ENCODE results near the gene IRAG1. TPM values are rescaled to one million over a fixed set of nuclear protein-coding genes. Genes with fewer than 3 reads are reported as not detected.

Gene IRAG1
- total RNA-seq, 6 experiments from 2014 or later = 1.2 to 2.3 (median 1.4) TPM

- no peak for DNase-seq
- intact Hi-C loops (cut with DNase I) = no loop called here
- TF ChIP-seq, protein P1, sequence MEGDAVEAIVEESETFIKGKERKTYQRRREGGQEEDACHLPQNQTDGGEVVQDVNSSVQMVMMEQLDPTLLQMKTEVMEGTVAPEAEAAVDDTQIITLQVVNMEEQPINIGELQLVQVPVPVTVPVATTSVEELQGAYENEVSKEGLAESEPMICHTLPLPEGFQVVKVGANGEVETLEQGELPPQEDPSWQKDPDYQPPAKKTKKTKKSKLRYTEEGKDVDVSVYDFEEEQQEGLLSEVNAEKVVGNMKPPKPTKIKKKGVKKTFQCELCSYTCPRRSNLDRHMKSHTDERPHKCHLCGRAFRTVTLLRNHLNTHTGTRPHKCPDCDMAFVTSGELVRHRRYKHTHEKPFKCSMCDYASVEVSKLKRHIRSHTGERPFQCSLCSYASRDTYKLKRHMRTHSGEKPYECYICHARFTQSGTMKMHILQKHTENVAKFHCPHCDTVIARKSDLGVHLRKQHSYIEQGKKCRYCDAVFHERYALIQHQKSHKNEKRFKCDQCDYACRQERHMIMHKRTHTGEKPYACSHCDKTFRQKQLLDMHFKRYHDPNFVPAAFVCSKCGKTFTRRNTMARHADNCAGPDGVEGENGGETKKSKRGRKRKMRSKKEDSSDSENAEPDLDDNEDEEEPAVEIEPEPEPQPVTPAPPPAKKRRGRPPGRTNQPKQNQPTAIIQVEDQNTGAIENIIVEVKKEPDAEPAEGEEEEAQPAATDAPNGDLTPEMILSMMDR (IDR thresholded peaks at IDR 0.05) = no peak
- no peak for TF ChIP-seq POLR2A (IDR thresholded peaks at IDR 0.05)
- H3K27me3 ChIP-seq = no peaks in the 10 kb centered on the region
- H3K4me3 ChIP-seq = no peak overlapping the region
- H3K36me3 ChIP-seq = no peaks in the 10 kb centered on the region
- WGBS (ENCODE audit: insufficient coverage, low coverage, low lambda C conversion rate, missing lambda C conversion rate) = 58% methylated on average over 4 of the region's 4 CpGs
- ATAC-seq = no peak
- no peak overlapping the region for H3K27ac ChIP-seq
- H3K9me3 ChIP-seq = no peaks in the 10 kb centered on the region
- H3K4me1 ChIP-seq = no peaks in the 10 kb centered on the region
Observed at GRCh38 chr11:10715571-10715970, 22.0 kb upstream of the IRAG1 start.

- intact Hi-C loops (cut with DNase I) = no loop called here
- no peaks in the 10 kb centered on the region for H3K36me3 ChIP-seq
Observed at GRCh38 chr11:10709299-10710086, 15.9 kb upstream of the IRAG1 start.

GRCh38 chr11:10708131-10708530, 14.6 kb upstream of the IRAG1 start:
- 73% methylated on average over 2 of the region's 3 CpGs for WGBS (ENCODE audit: insufficient coverage, low coverage, low lambda C conversion rate, missing lambda C conversion rate)
- TF ChIP-seq, protein P1 (IDR thresholded peaks at IDR 0.05) = no peak
- TF ChIP-seq POLR2A (IDR thresholded peaks at IDR 0.05) = no peak
- no peaks in the 10 kb centered on the region for H3K9me3 ChIP-seq

More at GRCh38 chr11:10709299-10710086, 15.9 kb upstream of the IRAG1 start:
- Histone ChIP-seq H3K27ac (no peak overlapping the region), H3K9me3 (no peaks in the 10 kb centered on the region), H3K4me3 (no peak overlapping the region), H3K4me1 (no peaks in the 10 kb centered on the region), H3K27me3 (no peaks in the 10 kb centered on the region)
- ATAC-seq = no peak
- no peak for DNase-seq
- 55% methylated on average over 5 of the region's 5 CpGs for WGBS (ENCODE audit: insufficient coverage, low coverage, low lambda C conversion rate, missing lambda C conversion rate)
- TF ChIP-seq, protein P1 (IDR thresholded peaks at IDR 0.05) = no peak
- no peak for TF ChIP-seq POLR2A (IDR thresholded peaks at IDR 0.05)

DNA sequence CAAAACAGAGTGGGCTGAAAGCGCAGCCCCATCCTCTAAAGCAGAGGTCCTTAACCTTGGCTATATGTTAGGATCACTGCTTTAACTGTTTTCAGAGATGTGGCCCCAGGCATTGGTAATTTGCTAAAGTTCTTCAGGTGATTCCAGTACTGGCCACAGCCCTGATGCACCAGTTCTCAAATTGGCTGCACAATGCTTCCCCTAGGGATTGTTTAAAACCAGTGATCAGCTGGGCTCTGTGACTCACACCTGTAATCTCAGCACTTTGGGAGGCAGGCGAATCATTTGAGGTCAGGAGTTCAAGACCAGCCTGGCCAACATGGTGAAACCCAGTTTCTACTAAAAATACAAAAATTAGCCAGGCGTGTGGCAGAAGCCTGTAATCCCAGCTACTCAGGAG, 8.4 kb upstream of the IRAG1 start:
- intact Hi-C loops (cut with DNase I) = no loop called here
- Histone ChIP-seq H3K4me1 (no peaks in the 10 kb centered on the region), H3K36me3 (no peaks in the 10 kb centered on the region), H3K9me3 (no peaks in the 10 kb centered on the region), H3K27ac (no peak overlapping the region), H3K4me3 (no peak overlapping the region), H3K27me3 (no peaks in the 10 kb centered on the region)
- no peak for DNase-seq
- TF ChIP-seq POLR2A (IDR thresholded peaks at IDR 0.05) = no peak
- TF ChIP-seq, protein P1 (IDR thresholded peaks at IDR 0.05) = no peak
- ATAC-seq = no peak
- 60% methylated on average over 1 of the region's 3 CpGs for WGBS (ENCODE audit: insufficient coverage, low coverage, low lambda C conversion rate, missing lambda C conversion rate)

More at GRCh38 chr11:10708131-10708530, 14.6 kb upstream of the IRAG1 start:
- intact Hi-C loops (cut with DNase I) = no loop called here
- Histone ChIP-seq H3K4me3 (no peak overlapping the region), H3K27ac (no peak overlapping the region), H3K27me3 (no peaks in the 10 kb centered on the region), H3K4me1 (no peaks in the 10 kb centered on the region), H3K36me3 (no peaks in the 10 kb centered on the region)
- DNase-seq (no peak), ATAC-seq (no peak)

Data from right lobe of liver (tissue), 6 donors.